HepG2 (cell line): Measurements from ENCODE around the gene PLA2G4D. TPM values are rescaled to one million over a fixed set of nuclear protein-coding genes. Genes with fewer than 3 reads are reported as not detected.

ENCODE experiments used
- HOXA9 ChIP-seq: sonication (generic); formaldehyde crosslinking; IDR thresholded peaks from 2 replicates; pipeline ENCODE4 v1.8.1; 2022; ENCODE audit warnings: missing genetic modification reagents, mild to moderate bottlenecking, moderate library complexity, borderline replicate concordance
- IKZF4 ChIP-seq: sonication (generic); formaldehyde crosslinking; IDR thresholded peaks from 2 replicates; pipeline ENCODE4 v1.5.1; 2020; ENCODE audit warnings: borderline replicate concordance, mild to moderate bottlenecking, low read depth, missing genetic modification reagents; ENCODE audit errors: not compliant biosample characterization
- KAT8 ChIP-seq: IDR thresholded peaks from 2 replicates; pipeline ENCODE4 v1.6.1; 2016; ENCODE audit warnings: missing genetic modification reagents, missing compliant biosample characterization
- KDM1A ChIP-seq: IDR thresholded peaks from 2 replicates; pipeline ENCODE4 v1.6.1; 2016; ENCODE audit warnings: missing compliant biosample characterization
- MAFK ChIP-seq, 2 experiments: IDR thresholded peaks in 1 of 2; conservative IDR thresholded peaks in 1 of 2; 2 replicates each; pipeline ENCODE4 v1.6.1; 2011; ENCODE audit warnings: improper control_type of control experiment in 2 of 2, low read length in 2 of 2
- SMYD3 ChIP-seq: sonication (generic); formaldehyde crosslinking; IDR thresholded peaks from 2 replicates; pipeline ENCODE4 v1.8.1; 2023; ENCODE audit warnings: mild to moderate bottlenecking, missing genetic modification reagents
- SP4 ChIP-seq: sonication (generic); formaldehyde crosslinking; IDR thresholded peaks from 2 replicates; pipeline ENCODE4 v1.8.1; 2023; ENCODE audit warnings: mild to moderate bottlenecking, missing genetic modification reagents
- YEATS4 ChIP-seq: sonication (generic); formaldehyde crosslinking; IDR thresholded peaks from 2 replicates; pipeline ENCODE4 v1.4.0; 2020; ENCODE audit warnings: missing genetic modification reagents, borderline replicate concordance
- ZBTB3 ChIP-seq: sonication (generic); formaldehyde crosslinking; IDR thresholded peaks from 2 replicates; pipeline ENCODE4 v1.4.0; 2020; ENCODE audit warnings: low read depth, mild to moderate bottlenecking, moderate library complexity, missing genetic modification reagents, borderline replicate concordance
- ZBTB38 ChIP-seq: sonication (generic); formaldehyde crosslinking; IDR thresholded peaks from 2 replicates; pipeline ENCODE4 v1.5.1; 2020; ENCODE audit warnings: mild to moderate bottlenecking, missing genetic modification reagents
- ZNF446 ChIP-seq: sonication (generic); formaldehyde crosslinking; IDR thresholded peaks from 2 replicates; pipeline ENCODE4 v1.5.0; 2020; ENCODE audit warnings: mild to moderate bottlenecking, missing genetic modification reagents
- ZNF883 ChIP-seq: sonication (generic); formaldehyde crosslinking; IDR thresholded peaks from 2 replicates; pipeline ENCODE4 v1.5.1; 2020; ENCODE audit warnings: mild to moderate bottlenecking, missing genetic modification reagents; ENCODE audit errors: not compliant biosample characterization
- polyA plus RNA-seq, 8 experiments: library from polyadenylated mRNA; depleted of rRNA in 3 of 8; stranded (reverse) in 7 of 8; unstranded in 1 of 8; fragments of >200 nt; fragmentation: Illumina TruSeq in 4 of 8; extraction: Trizol in 4 of 8; gene quantifications; 2 replicates each; pipeline versions ENCODE4 v1.2.1 to v1.2.3, GENCODE V29; 2011 to 2016; ENCODE audit warnings: low read depth in 4 of 8, missing spikeins in 1 of 8, mixed read lengths in 1 of 8; ENCODE audit not compliant: insufficient read depth in 1 of 8
- total RNA-seq, 5 experiments: library from RNA; depleted of rRNA; stranded (reverse); fragments of >200 nt; fragmentation: Illumina TruSeq; extraction: Trizol; gene quantifications; 2 replicates each; pipeline ENCODE4 v1.2.3, GENCODE V29; 2016; ENCODE audit warnings: low read depth in 1 of 5
- TF ChIP-seq, protein P1 (sequence below): sonication (generic); formaldehyde crosslinking; IDR thresholded peaks from 2 replicates; pipeline ENCODE4 v1.4.0; 2020; ENCODE audit warnings: missing genetic modification reagents, borderline replicate concordance
- TF ChIP-seq, protein P2 (sequence below): sonication (generic); formaldehyde crosslinking; IDR thresholded peaks from 2 replicates; pipeline ENCODE4 v1.8.1; 2023; ENCODE audit warnings: mild to moderate bottlenecking, missing genetic modification reagents
- TF ChIP-seq, protein P3 (sequence below): fragments of 450-650 bp; IDR thresholded peaks from 2 replicates; pipeline ENCODE4 v1.6.1; 2017
- TF ChIP-seq, protein P4 (sequence below): IDR thresholded peaks from 2 replicates; pipeline ENCODE4 v1.6.1; 2016; ENCODE audit warnings: mild to moderate bottlenecking
- TF ChIP-seq, protein P5 (sequence below): sonication (generic); formaldehyde crosslinking; IDR thresholded peaks from 2 replicates; pipeline ENCODE4 v1.8.1; 2023; ENCODE audit warnings: missing genetic modification reagents, mild to moderate bottlenecking, borderline replicate concordance

The PLA2G4D gene
- total and polyA plus RNA-seq, 2 of the 13 experiments (the other 11 are each of a cell fraction or from before 2014, with no cell fraction given): 0.04 to 0.21 TPM

DNA sequence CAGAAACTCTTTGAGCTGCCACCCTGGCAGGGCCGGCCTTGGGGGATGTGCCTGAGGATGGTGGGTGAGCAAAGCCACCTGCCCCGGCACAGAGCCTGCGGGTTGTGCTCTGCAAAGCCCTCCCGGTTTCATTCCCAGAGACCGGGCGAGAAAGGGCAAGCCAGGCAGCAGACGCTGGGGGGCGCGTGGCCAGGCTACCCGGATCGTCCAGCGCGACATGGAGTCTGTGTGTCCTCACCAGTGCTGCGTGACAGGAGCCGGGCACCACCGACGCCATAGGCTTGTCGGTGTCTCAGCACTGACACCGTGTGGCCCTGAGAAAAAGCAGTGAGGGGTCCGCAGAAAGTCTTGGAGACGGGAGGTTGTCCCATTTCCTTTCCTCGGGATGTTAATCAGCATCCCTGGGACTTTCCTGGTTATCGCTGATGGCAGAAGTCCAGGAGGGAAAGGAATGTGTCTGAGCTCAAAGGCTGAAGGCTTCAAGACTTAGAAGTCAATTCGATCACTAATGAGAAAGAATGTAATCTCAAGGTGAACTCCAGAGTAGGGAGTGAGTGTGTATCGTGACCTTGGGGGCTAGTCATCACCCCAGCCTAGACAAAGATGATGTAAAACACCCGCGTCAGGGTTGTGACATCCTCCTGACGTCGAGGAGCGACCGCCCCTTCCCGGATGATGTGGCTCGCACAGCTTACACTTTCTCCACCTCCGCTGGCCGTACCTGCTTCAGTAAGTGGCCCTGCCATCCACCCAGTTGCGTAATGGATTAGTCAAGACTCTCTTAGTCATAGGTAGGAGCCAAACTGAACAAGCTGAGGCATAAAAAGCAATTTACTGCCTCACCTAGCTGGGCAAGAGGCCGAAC, 37.2 kb downstream of the PLA2G4D start (continued):
- TF ChIP-seq HOXA9 (CRISPR knock-in tag) (0 out of 2 replicates have a peak, but pooled peaks have one; percentile 41), KDM1A (CRISPR knock-in tag) (no peak), ZNF446 (CRISPR knock-in tag) (no peak), IKZF4 (CRISPR knock-in tag) (peak; percentile 23), SP4 (CRISPR knock-in tag) (no peak), SMYD3 (CRISPR knock-in tag) (no peak), ZNF883 (CRISPR knock-in tag) (no peak), MAFK (conservative IDR thresholded peaks at IDR 0.05 in 1 of 2, IDR thresholded peaks at IDR 0.05 in 1 of 2; ENCODE audit: low read length in 2 of 2) (no peak), ZBTB38 (CRISPR knock-in tag) (peak; percentile 36; the same call in 1 of the 2 replicates), YEATS4 (CRISPR knock-in tag) (0 out of 2 replicates have a peak, but pooled peaks have one; percentile 46), KAT8 (CRISPR knock-in tag) (peak; percentile 39; the same call in 1 of the 2 replicates), ZBTB3 (CRISPR knock-in tag) (no peak)
- TF ChIP-seq, protein P1, sequence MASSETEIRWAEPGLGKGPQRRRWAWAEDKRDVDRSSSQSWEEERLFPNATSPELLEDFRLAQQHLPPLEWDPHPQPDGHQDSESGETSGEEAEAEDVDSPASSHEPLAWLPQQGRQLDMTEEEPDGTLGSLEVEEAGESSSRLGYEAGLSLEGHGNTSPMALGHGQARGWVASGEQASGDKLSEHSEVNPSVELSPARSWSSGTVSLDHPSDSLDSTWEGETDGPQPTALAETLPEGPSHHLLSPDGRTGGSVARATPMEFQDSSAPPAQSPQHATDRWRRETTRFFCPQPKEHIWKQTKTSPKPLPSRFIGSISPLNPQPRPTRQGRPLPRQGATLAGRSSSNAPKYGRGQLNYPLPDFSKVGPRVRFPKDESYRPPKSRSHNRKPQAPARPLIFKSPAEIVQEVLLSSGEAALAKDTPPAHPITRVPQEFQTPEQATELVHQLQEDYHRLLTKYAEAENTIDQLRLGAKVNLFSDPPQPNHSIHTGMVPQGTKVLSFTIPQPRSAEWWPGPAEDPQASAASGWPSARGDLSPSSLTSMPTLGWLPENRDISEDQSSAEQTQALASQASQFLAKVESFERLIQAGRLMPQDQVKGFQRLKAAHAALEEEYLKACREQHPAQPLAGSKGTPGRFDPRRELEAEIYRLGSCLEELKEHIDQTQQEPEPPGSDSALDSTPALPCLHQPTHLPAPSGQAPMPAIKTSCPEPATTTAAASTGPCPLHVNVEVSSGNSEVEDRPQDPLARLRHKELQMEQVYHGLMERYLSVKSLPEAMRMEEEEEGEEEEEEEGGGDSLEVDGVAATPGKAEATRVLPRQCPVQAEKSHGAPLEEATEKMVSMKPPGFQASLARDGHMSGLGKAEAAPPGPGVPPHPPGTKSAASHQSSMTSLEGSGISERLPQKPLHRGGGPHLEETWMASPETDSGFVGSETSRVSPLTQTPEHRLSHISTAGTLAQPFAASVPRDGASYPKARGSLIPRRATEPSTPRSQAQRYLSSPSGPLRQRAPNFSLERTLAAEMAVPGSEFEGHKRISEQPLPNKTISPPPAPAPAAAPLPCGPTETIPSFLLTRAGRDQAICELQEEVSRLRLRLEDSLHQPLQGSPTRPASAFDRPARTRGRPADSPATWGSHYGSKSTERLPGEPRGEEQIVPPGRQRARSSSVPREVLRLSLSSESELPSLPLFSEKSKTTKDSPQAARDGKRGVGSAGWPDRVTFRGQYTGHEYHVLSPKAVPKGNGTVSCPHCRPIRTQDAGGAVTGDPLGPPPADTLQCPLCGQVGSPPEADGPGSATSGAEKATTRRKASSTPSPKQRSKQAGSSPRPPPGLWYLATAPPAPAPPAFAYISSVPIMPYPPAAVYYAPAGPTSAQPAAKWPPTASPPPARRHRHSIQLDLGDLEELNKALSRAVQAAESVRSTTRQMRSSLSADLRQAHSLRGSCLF (CRISPR knock-in tag): no peak
- TF ChIP-seq, protein P2, sequence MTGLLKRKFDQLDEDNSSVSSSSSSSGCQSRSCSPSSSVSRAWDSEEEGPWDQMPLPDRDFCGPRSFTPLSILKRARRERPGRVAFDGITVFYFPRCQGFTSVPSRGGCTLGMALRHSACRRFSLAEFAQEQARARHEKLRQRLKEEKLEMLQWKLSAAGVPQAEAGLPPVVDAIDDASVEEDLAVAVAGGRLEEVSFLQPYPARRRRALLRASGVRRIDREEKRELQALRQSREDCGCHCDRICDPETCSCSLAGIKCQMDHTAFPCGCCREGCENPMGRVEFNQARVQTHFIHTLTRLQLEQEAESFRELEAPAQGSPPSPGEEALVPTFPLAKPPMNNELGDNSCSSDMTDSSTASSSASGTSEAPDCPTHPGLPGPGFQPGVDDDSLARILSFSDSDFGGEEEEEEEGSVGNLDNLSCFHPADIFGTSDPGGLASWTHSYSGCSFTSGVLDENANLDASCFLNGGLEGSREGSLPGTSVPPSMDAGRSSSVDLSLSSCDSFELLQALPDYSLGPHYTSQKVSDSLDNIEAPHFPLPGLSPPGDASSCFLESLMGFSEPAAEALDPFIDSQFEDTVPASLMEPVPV (CRISPR knock-in tag): 0 out of 2 replicates have a peak, but pooled peaks have one; percentile 63
- TF ChIP-seq, protein P3, sequence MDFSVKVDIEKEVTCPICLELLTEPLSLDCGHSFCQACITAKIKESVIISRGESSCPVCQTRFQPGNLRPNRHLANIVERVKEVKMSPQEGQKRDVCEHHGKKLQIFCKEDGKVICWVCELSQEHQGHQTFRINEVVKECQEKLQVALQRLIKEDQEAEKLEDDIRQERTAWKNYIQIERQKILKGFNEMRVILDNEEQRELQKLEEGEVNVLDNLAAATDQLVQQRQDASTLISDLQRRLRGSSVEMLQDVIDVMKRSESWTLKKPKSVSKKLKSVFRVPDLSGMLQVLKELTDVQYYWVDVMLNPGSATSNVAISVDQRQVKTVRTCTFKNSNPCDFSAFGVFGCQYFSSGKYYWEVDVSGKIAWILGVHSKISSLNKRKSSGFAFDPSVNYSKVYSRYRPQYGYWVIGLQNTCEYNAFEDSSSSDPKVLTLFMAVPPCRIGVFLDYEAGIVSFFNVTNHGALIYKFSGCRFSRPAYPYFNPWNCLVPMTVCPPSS: no peak
- TF ChIP-seq, protein P4, sequence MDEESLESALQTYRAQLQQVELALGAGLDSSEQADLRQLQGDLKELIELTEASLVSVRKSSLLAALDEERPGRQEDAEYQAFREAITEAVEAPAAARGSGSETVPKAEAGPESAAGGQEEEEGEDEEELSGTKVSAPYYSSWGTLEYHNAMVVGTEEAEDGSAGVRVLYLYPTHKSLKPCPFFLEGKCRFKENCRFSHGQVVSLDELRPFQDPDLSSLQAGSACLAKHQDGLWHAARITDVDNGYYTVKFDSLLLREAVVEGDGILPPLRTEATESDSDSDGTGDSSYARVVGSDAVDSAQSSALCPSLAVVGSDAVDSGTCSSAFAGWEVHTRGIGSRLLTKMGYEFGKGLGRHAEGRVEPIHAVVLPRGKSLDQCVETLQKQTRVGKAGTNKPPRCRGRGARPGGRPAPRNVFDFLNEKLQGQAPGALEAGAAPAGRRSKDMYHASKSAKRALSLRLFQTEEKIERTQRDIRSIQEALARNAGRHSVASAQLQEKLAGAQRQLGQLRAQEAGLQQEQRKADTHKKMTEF: peak; percentile 36; the same call in 1 of the 2 replicates
- TF ChIP-seq, protein P5, sequence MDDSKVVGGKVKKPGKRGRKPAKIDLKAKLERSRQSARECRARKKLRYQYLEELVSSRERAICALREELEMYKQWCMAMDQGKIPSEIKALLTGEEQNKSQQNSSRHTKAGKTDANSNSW (CRISPR knock-in tag): no peak
